Nephron (organoid): ENCODE measurements around the gene SLC9A1.
"Not testable (repeated sequence)": the region's sequence is repeated elsewhere in the genome, so short reads cannot be mapped to it uniquely, and the experiment has no call there.

ENCODE experiments used
- H3K27ac Mint-ChIP-seq, 3 experiments: 2 replicates each; pipeline ENCODE4 v1.8.0; 2020; ENCODE audit warnings: mixed read lengths in 3 of 3, mild to moderate bottlenecking in 2 of 3, moderate library complexity in 1 of 3
- H3K27me3 Mint-ChIP-seq: 2 replicates; pipeline ENCODE4 v1.8.0; 2021; ENCODE audit warnings: low read depth, mild to moderate bottlenecking, moderate library complexity, mixed read lengths
- H3K36me3 Mint-ChIP-seq: 2 replicates; pipeline ENCODE4 v1.8.0; 2020; ENCODE audit warnings: low read depth, mixed read lengths
- H3K4me1 Mint-ChIP-seq: 2 replicates; pipeline ENCODE4 v1.8.0; 2020; ENCODE audit warnings: mixed read lengths
- H3K4me3 Mint-ChIP-seq, 3 experiments: 2 replicates each; pipeline ENCODE4 v1.8.0; 2020; ENCODE audit warnings: mild to moderate bottlenecking in 3 of 3, mixed read lengths in 3 of 3, moderate library complexity in 2 of 3
- H3K9me3 Mint-ChIP-seq: 2 replicates; pipeline ENCODE4 v1.8.0; 2020; ENCODE audit warnings: mixed read lengths
- TF ChIP-seq, protein P1 (sequence below), 3 experiments: fragments of 200-600 bp; sonication (generic); IDR thresholded peaks; one replicate each; pipeline ENCODE4 v1.5.0; 2021; ENCODE audit warnings: antibody characterized with exemption in 3 of 3; ENCODE audit not compliant: unreplicated experiment in 3 of 3

The SLC9A1 gene

DNA sequence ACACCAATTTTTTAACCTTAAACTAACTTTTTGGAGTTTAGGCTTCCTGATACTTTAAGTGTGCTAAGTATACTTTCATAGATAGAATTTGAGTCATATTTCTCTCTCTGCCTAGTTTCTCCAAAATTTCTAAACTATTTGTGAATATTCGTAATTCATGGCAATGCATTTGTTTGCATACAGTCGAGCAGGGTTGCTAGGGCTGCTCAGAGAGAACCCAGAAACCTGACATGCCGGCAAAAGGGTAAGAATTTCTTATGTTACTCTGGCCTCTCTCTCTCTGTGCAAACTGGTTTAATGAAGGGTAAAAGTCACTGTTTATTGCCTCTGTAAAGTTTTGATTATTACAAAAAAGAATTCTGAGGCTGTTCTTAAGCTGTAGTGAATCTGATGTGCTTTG is 25.1 kb upstream of the SLC9A1 start:
- TF ChIP-seq, protein P1, sequence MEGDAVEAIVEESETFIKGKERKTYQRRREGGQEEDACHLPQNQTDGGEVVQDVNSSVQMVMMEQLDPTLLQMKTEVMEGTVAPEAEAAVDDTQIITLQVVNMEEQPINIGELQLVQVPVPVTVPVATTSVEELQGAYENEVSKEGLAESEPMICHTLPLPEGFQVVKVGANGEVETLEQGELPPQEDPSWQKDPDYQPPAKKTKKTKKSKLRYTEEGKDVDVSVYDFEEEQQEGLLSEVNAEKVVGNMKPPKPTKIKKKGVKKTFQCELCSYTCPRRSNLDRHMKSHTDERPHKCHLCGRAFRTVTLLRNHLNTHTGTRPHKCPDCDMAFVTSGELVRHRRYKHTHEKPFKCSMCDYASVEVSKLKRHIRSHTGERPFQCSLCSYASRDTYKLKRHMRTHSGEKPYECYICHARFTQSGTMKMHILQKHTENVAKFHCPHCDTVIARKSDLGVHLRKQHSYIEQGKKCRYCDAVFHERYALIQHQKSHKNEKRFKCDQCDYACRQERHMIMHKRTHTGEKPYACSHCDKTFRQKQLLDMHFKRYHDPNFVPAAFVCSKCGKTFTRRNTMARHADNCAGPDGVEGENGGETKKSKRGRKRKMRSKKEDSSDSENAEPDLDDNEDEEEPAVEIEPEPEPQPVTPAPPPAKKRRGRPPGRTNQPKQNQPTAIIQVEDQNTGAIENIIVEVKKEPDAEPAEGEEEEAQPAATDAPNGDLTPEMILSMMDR (IDR thresholded peaks at IDR 0.05; ENCODE audit: unreplicated experiment in 3 of 3), result no peak
- Mint-ChIP-seq H3K27me3 (no peaks in the 10 kb centered on the region), H3K4me1 (no peaks in the 10 kb centered on the region), H3K9me3 (peaks cover 26% of the 10 kb centered on the region), H3K4me3 (no peak overlapping the region), H3K36me3 (peaks cover 3% of the 10 kb centered on the region), H3K27ac (no peak overlapping the region)

DNA sequence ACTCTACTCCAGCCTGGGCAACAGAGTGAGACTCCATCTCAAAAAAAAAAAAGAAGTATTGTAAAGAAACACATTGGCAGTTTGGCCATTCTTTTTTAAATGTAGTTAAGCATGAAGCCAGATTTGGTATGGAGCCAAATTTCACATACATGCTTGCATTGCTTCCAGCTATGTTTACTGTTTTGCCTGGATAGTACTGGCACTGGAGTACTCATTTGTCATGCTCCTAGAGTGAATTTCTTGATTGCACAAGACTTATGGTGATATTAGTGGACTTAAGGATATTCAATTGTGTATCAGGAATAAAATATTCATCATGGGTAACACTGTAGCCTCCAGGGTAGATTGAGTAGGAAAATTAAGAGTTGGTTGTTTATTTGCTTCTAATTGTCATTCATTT is 24.5 kb upstream of the SLC9A1 start:
- Mint-ChIP-seq H3K9me3 (peaks cover 25% of the 10 kb centered on the region), H3K4me3 (no peak overlapping the region), H3K27ac (no peak overlapping the region), H3K4me1 (no peaks in the 10 kb centered on the region), H3K36me3 (peaks cover 3% of the 10 kb centered on the region), H3K27me3 (no peaks in the 10 kb centered on the region)
- TF ChIP-seq, protein P1 (IDR thresholded peaks at IDR 0.05; ENCODE audit: unreplicated experiment in 3 of 3), result no peak

DNA sequence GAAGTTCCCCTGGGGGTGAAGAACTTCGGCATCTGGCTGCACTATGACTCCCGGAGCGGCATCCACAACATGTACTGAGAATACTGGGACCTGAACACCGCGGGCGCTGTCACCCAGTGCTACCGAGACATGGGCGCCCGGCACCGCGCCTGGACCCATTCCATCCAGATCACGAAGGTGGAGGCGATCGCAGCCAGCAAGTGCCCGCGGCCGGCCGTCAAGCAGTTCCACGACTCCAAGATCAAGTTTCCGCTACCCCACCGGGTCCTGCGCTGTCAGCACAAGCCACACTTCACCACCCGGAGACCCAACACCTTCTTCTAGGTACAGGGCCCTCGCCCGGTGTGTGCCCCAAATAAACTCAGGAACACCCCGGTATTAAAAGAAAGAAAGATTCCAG is 22.0 kb upstream of the SLC9A1 start:
- peaks cover 19% of the 10 kb centered on the region for H3K9me3 Mint-ChIP-seq
- TF ChIP-seq, protein P1 (IDR thresholded peaks at IDR 0.05; ENCODE audit: unreplicated experiment in 3 of 3), result no peak
- H3K36me3 Mint-ChIP-seq, result no peaks in the 10 kb centered on the region
- no peak overlapping the region for H3K27ac Mint-ChIP-seq
- H3K4me3 Mint-ChIP-seq, result no peak overlapping the region
- H3K4me1 Mint-ChIP-seq, result no peaks in the 10 kb centered on the region
- H3K27me3 Mint-ChIP-seq, result no peaks in the 10 kb centered on the region

DNA sequence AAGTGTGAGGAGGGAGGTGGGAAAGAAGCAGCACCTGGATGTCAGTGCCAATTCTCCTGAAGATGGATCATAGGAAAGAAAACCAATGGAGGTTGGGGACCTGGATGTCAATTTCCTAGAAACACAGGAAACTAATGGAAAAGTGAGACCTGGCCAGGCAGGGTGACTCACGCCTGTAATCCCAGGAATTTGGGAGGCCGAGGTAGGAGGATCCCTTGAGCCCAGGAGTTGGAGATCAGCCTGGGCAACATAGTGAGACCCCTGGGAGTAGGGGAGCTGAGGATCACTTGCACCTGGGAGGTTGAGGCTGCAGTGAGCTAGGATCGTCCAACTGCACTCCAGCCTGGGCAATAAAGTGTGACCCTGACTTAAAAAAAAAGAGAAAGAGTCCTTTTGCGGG is 21.4 kb upstream of the SLC9A1 start:
- Mint-ChIP-seq H3K27ac (no peak overlapping the region), H3K4me3 (no peak overlapping the region), H3K9me3 (peaks cover 19% of the 10 kb centered on the region), H3K27me3 (no peaks in the 10 kb centered on the region), H3K36me3 (no peaks in the 10 kb centered on the region), H3K4me1 (no peaks in the 10 kb centered on the region)
- TF ChIP-seq, protein P1 (IDR thresholded peaks at IDR 0.05; ENCODE audit: unreplicated experiment in 3 of 3), result no peak

DNA sequence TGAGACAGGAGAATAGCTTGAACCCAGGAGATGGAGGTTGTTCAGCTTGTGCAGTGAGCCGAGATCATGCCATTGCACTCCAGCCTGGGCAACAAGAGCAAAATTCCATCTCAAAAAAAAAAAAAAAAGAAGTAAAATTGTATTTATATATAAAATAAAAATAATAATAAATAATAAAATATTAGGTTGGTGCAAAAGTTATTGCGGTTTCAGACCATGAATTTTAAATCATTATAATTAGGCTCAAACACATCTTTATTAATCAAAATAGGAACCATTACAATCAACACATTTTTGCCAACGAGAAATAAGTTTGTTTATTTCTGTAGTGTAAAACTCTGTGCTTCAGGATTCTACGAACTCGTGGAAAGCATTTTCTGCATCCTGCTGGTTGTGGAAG is 18.1 kb upstream of the SLC9A1 start:
- not testable (repeated sequence) for H3K4me1 Mint-ChIP-seq, H3K27ac Mint-ChIP-seq, H3K4me3 Mint-ChIP-seq, H3K9me3 Mint-ChIP-seq, H3K27me3 Mint-ChIP-seq, H3K36me3 Mint-ChIP-seq

DNA sequence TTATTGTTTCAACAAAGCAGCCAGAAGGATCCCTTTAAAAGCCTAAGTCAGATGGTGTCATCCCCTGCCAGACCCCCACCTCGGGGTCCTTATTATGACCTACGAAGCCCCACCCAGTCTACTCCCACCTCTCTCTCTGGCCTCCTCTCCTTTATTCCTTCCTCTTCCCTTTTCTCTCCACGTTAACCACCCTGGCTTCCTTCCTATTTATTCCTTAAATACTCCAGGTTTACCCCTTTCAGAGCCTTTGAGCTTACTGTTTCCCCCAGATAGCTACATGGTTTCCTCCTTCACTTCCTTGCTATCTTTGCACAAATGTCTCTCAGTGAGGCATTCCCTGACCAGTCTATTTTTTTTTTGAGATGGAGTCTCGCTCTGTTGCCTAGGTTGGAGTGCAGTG is 12.0 kb upstream of the SLC9A1 start:
- Mint-ChIP-seq H3K9me3 (no peaks in the 10 kb centered on the region), H3K27me3 (no peaks in the 10 kb centered on the region), H3K36me3 (no peaks in the 10 kb centered on the region), H3K4me1 (no peaks in the 10 kb centered on the region), H3K4me3 (no peak overlapping the region), H3K27ac (no peak overlapping the region)
- TF ChIP-seq, protein P1 (IDR thresholded peaks at IDR 0.05; ENCODE audit: unreplicated experiment in 3 of 3), result no peak
